WERI-Rb-1 (cell line): ENCODE results near the gene PALM.

Experiments
- DNase-seq: peaks from one replicate; pipeline ENCODE4 v3.0.0-alpha.2; 2020
- H3K27ac ChIP-seq: fragments of 250-450 bp; sonication (Bioruptor Pico); 2 replicates; pipeline ENCODE4 v1.5.1; 2020; ENCODE audit warnings: mild to moderate bottlenecking, moderate library complexity
- H3K27me3 ChIP-seq: fragments of 250-450 bp; sonication (Bioruptor Pico); 2 replicates; pipeline ENCODE4 v1.5.1; 2021; ENCODE audit warnings: mild to moderate bottlenecking, low read depth, moderate library complexity; ENCODE audit not compliant: insufficient read depth, severe bottlenecking
- H3K36me3 ChIP-seq: fragments of 250-450 bp; sonication (Bioruptor Pico); 2 replicates; pipeline ENCODE4 v1.5.1; 2020; ENCODE audit warnings: mild to moderate bottlenecking, moderate library complexity
- H3K4me3 ChIP-seq: 2 replicates; pipeline ENCODE4 v1.5.1; 2011; ENCODE audit warnings: low read depth, mild to moderate bottlenecking, control low read depth, low read length
- H3K9me3 ChIP-seq: fragments of 250-450 bp; sonication (Bioruptor Pico); 2 replicates; pipeline ENCODE4 v1.5.1; 2021; ENCODE audit warnings: mild to moderate bottlenecking, moderate library complexity; ENCODE audit not compliant: severe bottlenecking
- CTCF ChIP-seq: IDR thresholded peaks from 2 replicates; pipeline ENCODE4 v1.5.1; 2011; ENCODE audit warnings: low read depth, mild to moderate bottlenecking, control low read depth, inconsistent platforms, low read length

The PALM gene

DNA sequence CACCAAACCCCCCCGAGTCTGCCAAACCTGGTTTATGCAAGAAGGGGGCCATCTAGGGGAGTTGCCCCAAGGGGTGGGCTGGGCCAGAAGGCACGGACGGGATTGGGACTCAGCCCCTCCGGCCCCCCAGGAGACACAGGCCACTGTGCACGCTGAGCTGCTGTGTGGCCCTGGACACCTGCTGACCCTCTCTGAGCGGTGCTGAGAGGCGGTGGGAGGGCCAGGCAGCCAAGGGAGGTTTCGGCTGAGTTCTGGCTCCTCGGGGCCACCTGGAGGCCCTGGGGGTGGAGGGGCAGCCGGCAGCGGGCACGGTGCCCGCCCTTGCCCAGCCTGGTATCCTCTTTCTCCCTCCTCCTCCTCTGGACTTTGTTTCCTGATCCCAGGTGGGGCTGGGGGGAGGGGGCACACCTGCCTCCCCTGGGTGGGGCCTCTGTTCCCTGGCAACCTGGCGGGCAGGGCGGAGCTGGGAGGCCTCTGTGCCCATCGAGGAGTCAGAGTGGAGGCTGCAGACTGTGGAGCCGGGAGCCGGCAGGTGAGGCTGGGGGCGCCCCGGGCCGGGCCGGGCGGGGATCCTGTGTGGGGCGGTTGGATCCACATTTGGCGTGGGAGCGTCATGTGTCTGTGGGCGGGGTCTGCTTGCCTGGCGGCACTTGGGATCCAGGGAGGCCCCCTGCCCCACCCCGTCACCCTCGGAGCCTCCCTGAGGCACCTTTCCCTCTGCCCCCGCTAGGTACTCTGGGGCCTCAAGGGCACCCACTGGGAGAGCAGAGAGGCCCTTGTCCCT is 42.1 kb downstream of the PALM start, which contains the start of gene MISP:
MISP (plus strand) TSS at position 473 of the 784 bp plus-strand sequence. CDS start 5,835 bp downstream, outside the sequence.
- H3K27me3 ChIP-seq = no peaks in the 10 kb centered on the region
- H3K9me3 ChIP-seq = peaks cover 15% of the 10 kb centered on the region
- no peak for TF ChIP-seq CTCF
- H3K4me3 ChIP-seq = no peak within 1 kb of the TSS
- peaks cover 11% of the 10 kb centered on the region for H3K36me3 ChIP-seq
- H3K27ac ChIP-seq = no peak within 1 kb of the TSS
- no peak for DNase-seq

DNA sequence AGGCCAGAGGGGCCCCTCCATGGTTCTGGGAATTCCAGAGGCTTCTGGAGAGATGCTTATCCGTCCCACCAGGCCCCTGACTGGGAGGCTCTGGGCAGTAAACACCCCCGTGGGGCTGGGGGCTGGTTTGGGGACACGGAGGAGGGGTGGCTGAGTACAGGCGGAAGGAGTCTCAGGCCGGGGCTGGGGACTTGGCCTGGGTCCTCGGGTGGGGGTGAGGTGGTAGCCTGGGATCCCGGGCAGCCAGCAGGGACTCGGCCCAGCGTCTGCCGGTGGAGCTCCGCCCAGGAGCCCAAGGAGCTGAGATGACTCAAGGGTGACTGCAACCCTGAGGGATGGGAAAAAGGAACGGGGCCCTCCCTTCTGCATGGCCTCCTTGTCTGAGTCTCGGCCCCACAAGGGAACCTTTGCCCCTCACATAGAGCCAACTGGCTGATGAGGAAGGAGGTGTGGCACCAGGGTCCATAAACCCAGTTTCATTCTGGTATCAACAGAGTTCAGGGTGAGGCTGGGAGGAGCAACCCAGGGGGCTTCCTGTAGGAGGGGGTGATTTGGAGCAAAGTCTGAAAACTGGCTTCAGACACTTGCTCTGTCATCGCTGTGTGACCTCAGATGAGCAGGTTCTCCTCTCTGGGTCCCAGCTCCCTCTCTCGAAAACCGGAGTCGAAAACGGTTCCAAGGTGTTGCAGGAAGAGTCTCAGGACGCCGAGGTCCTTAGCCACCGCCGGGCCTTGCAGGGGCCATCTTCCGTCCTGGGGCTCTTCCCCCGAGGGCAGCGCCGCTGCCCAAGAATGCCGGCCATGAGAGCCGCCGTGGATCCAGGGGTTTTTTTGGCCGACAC is 43.0 kb downstream of the PALM start:
- Histone ChIP-seq H3K36me3 (peaks cover 9% of the 10 kb centered on the region), H3K27me3 (no peaks in the 10 kb centered on the region), H3K9me3 (peaks cover 16% of the 10 kb centered on the region), H3K27ac (no peak overlapping the region), H3K4me3 (no peak overlapping the region)
- no peak for TF ChIP-seq CTCF
- DNase-seq = no peak

GRCh38 chr19:752652-753517 is 44.1 kb downstream of the PALM start:
- H3K4me3 ChIP-seq = no peak overlapping the region
- TF ChIP-seq CTCF = no peak
- no peak for DNase-seq
- no peaks in the 10 kb centered on the region; the same call in 1 of the 2 replicates for H3K36me3 ChIP-seq
- peaks cover 8% of the 10 kb centered on the region for H3K9me3 ChIP-seq
- no peaks in the 10 kb centered on the region for H3K27me3 ChIP-seq
- H3K27ac ChIP-seq = peak overlapping the region; percentile 24; the same call in 1 of the 2 replicates

DNA sequence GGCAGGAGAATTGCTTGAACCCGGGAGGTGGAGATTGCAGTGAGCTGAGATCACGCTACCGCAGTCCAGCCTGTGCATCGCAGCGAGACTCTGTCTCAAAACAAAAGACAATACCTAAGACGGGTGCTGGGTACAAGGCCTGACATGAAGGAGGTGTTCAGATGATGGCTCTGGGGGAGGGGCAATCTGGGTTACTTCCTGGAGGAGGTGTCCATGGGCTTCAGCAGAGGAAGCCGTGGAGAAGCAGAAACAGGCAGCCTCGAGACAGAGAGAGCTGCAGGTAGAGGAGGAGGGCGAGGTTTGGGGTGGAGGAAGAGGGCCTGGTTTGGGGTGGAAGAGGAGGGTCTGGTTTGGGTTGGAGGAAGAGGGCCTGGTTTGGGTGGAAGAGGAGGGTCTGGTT is 45.8 kb downstream of the PALM start:
- no peak for DNase-seq
- Histone ChIP-seq H3K27ac (no peak overlapping the region), H3K9me3 (peaks cover 17% of the 10 kb centered on the region), H3K4me3 (no peak overlapping the region), H3K27me3 (no peaks in the 10 kb centered on the region), H3K36me3 (no peaks in the 10 kb centered on the region)
- TF ChIP-seq CTCF = no peak

- no peaks in the 10 kb centered on the region for H3K27me3 ChIP-seq
- H3K27ac ChIP-seq = no peak overlapping the region
- H3K9me3 ChIP-seq = peaks cover 17% of the 10 kb centered on the region
- no peak for TF ChIP-seq CTCF
- DNase-seq = no peak
- no peak overlapping the region for H3K4me3 ChIP-seq
- H3K36me3 ChIP-seq = no peaks in the 10 kb centered on the region
These were observed 46.3 kb downstream of the PALM start for GRCh38 chr19:755063-755462.
